HG03565 (cell line): ENCODE data around the gene MAPKAPK2.

Source experiments
- ATAC-seq: cut with Tn5 transposase; IDR thresholded peaks from one replicate; pipeline ENCODE4 v1.9.1; 2021; ENCODE audit warnings: mild to moderate bottlenecking, moderate library complexity; ENCODE audit not compliant: unreplicated experiment

Gene MAPKAPK2

GRCh38 chr1:206700445-206701036 is 15.8 kb downstream of the MAPKAPK2 start:
- ATAC-seq = no peak

DNA sequence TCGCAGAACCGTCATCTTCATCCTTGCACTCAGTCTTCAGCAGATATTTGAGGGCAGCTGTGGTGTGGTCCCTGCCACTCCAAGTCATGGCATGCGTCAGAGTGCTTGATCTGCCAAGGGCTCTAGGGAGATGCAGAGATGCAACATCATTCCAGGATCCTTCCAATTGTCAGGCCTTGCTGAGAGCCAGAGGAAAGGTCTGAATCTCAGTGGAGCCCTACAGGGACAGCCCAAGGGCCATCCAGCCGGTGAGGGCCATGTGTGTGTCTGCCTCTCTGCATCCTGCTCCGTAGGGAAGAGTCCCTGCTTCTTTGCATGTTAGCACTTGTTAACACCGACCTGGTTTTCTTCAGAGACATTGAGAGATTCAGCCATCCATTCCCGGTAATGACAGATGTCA is 17.6 kb downstream of the MAPKAPK2 start:
- ATAC-seq = no peak

GRCh38 chr1:206702803-206703202 is 18.1 kb downstream of the MAPKAPK2 start:
- ATAC-seq = no peak

DNA sequence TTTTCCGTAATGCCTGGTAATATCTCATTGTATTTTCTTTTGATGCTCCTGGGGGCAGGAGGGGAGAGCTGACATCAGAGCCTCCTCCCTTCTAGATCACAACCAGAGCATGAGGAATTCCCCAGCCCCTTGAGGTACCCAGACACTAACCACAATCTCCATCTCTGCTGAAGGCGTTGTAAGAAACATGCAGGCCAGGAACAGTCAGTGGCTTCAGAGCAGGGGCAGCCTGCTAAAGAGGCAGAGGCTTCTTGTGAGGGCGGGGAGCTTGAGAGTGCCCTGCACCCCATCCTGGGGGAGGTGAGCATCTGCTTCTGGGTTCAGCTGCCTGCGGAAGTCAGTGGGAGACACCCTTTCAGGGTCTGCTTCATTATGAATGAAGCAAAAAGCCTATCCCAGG is 19.0 kb downstream of the MAPKAPK2 start:
- no peak for ATAC-seq

- no peak for ATAC-seq
Measured at GRCh38 chr1:206704226-206704625, 19.5 kb downstream of the MAPKAPK2 start.

DNA sequence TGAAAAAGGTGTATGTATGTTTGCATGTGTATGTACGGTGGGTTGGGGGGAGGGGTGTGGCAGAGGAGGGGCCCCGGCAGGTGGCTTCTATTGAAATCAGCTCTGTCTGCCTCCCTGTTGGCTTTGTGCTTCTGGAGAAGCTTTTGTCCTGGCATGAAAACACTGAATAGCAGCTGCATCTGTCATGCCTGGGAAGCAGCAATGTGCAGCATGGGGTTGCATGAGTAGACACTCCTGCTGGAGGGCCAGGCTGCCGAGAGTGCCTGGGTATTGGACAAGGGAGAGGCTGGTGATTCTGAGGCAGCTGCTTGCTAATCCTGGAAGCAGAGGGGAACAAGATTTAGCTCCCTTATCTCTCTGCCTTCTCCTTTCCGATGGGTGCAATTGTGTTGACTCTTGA is 20.5 kb downstream of the MAPKAPK2 start:
- no peak for ATAC-seq

DNA sequence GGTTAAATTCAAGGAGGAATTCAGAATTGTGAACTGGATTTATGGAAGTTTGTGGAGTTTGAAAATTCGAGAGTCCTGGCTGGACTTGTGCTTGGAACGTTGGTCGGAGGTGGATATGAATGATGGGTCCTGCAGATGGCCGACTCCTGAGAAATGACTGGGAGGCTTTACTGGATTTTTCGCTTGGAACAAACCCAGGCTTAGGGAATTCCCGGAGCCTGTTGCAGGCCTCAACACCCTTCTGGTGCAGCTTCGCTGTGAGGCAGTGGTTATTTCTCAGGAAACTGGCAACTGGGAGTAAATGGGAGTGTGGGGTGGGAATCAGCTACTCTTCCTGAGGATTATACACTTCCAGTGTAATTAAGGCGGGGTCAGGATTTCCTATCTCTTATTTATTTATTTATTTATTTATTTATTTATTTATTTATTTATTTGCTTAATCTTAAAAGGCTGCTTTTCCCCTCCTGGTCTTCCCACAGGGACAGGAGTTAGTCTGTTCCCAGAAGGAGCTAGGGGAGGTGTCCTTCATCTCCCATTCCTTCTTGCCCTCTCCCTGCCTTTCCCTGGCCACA is 21.1 kb downstream of the MAPKAPK2 start:
- ATAC-seq = no peak

DNA sequence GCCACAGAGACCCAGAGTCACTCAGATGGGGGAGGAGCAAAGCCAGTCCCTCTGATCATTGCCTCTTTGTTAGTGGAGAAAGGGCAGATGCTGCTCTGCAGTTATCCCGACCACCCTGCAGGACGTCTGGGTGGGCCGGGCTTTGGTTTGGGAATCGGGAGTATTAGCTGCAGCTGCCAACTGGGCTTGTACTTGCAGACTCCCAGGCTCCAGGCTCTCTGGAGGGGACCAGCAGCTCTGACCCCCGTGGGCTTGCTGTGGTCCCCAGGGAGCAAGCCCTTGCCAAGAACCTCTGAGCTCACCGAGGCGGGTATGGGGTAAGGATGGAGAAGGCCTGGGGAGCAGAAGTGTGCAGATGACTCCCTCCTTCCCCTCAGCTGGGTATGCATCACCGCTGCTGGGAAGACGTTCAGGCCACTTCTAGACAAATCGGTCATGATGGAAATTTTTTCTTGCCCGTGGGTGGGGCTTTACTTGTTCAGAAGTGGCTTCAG is 21.6 kb downstream of the MAPKAPK2 start:
- no peak for ATAC-seq

- ATAC-seq = no peak
Measured at GRCh38 chr1:206706806-206707366, 22.2 kb downstream of the MAPKAPK2 start.

DNA sequence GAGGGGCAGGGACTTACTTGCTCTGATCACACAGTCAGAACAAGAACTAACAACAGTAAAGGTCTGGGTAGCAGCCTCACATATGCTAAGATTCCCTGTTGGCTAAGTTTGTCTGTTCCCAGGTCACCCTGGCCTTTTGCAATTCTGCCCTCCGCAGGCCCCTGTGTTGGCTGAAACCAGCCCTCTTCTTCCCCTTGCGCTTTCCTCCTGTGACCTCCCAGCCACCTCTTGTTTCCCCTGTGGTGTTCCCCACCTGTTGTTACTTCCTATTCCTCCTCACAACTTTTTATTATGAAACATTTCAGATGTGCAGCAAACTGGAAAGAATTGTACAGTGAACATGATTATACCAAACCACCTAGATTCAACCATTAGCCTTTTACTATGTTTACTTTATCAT is 23.4 kb downstream of the MAPKAPK2 start:
- no peak for ATAC-seq

DNA sequence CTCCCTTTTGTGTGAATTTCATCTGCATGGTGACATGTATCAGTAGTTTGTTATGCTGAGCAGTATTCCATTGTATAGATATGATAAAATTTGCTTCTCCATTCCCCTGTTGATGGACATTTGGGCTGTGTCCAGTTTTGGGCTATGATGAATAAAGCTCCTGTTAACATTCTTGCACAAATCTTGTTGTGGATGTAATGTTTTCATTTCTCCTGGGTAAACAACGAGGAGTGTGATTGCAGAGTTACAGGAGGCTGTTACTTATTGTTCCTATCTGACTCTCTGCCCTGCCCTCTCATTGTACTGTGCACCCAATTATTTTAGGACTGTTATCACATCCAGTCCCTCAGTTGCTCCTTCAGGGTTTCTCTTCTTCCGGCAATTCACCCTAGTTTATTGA is 24.2 kb downstream of the MAPKAPK2 start:
- ATAC-seq = no peak

DNA sequence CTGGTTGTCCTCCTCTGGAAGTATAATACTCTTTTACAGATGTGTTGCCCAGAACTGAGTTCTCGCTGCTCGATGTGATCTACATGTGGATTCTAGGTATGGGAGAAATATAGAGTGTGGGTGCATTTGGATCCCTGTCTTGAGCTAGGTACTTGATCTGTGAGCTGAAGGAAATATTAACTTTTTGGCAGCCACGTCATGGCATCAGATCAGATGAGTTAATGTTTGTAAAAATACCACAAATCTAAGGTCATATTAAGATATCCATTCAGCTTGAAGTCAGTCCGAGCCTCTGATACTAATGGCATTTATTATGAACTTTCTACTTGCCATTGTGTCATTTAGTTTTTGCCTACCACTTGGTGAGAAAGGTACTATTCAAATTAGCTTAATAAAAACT is 24.6 kb downstream of the MAPKAPK2 start:
- no peak for ATAC-seq

- ATAC-seq = no peak
Measured at GRCh38 chr1:206709772-206710459, 25.2 kb downstream of the MAPKAPK2 start.

DNA sequence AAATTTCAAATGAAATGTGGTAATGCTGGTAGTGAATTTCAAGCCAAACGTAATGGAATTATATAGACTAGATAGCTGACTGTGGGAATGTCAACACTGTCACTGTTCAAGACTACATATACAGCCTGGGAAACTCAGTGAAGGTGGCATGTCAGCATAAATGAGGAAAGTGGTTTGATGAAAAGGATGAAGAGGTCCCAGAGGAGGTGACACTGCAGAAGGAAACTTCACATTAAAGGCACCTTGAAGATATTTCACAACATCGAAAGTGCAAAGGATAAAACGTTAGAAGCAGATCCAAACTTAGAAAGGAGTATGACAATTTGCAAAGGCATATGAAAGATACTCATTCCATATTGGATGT is 25.7 kb downstream of the MAPKAPK2 start:
- ATAC-seq = no peak

GRCh38 chr1:206713070-206713469 is 28.4 kb downstream of the MAPKAPK2 start:
- ATAC-seq = no peak

- no peak for ATAC-seq
Measured at GRCh38 chr1:206713910-206714312, 29.2 kb downstream of the MAPKAPK2 start.

DNA sequence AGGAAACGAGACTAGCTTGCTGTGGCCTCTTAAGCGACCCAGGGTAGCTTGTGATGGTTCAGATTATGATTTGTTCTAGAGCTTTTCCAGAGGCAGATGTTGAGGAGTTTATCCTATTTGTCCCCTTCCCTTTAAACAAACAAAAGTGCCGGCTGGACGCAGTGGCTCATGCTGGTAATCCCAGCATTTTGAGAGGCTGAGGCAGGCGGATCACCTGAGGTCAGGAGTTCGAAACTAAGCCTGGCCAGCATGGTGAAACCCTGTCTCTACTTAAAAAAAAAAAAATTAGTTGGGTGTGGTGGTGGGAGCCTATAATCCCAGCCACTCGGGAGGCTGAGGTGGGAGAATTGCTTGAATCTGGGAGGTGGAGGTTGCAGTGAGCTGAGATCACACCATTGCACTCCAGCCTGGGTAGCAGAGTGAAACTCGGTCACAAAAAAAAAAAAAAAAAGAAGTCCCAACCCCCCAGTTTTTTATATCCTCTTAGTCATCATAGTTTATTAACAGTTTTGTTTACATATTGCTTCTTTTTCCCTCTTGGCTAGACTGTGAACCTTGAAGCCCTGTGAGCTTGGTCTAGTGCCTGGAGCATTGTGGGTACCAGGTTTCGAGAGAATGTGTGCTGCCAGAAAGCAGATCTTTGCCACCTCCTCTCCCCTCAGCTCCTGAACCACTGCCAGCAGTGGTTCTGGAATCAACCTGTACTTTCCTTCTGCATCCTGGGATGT is 29.8 kb downstream of the MAPKAPK2 start:
- ATAC-seq = no peak

DNA sequence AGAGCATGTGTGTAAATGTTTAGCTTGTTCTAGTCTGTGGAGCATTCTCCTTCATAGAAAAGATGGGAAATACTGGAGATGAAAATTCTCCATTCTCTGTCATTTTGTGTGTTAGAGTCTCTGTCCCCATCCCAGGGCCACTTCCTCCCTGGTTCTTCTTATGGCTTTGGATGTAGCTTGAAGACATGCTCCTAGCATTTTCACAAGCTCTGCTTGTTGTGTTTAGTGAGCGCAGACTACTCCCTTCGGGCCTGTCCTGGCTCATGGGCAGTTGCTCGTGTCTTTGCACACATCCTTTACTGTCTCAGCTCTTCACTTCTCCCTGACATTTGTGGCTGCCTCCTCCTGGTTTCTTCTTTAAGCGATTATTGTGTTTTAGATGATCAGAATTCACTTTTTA is 30.4 kb downstream of the MAPKAPK2 start:
- ATAC-seq = no peak

DNA sequence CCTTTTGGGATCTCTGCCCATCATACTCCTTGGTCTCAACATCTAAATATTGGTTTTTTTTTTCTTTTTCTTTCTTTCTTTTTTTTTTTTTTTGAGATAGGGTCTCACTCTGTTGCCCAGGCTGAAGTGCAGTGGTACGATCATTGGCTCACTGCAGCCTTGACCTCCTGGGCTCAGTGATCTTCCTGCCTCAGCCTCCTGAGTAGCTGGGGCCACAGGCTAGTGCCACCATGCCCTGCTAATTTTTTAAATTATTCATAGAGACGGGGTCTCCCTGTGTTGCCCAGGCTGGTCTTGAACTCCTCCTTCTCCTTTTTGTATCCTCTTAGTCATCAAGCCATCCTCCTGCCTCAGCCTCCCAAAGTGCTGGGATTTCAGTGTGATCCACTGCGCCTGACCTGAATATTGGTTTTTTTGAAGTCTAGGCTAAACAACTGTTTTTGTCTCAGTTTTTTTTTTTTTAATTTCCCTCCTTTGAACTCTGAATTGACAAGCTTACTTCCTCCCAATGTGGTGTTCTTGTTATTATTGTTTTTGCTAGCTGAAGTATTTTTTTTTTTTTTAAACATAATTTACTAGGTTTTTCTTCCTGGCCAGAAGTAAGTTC is 30.9 kb downstream of the MAPKAPK2 start:
- ATAC-seq = no peak

- ATAC-seq = no peak
Measured at GRCh38 chr1:206716159-206716869, 31.6 kb downstream of the MAPKAPK2 start.
